ENCODE data around the gene SAT1. TPM values are rescaled to one million over a fixed set of nuclear protein-coding genes. Genes with fewer than 3 reads are reported as not detected.

SAT1 gene
- total RNA-seq, 1 donor from 2014 or later: 263 TPM

DNA sequence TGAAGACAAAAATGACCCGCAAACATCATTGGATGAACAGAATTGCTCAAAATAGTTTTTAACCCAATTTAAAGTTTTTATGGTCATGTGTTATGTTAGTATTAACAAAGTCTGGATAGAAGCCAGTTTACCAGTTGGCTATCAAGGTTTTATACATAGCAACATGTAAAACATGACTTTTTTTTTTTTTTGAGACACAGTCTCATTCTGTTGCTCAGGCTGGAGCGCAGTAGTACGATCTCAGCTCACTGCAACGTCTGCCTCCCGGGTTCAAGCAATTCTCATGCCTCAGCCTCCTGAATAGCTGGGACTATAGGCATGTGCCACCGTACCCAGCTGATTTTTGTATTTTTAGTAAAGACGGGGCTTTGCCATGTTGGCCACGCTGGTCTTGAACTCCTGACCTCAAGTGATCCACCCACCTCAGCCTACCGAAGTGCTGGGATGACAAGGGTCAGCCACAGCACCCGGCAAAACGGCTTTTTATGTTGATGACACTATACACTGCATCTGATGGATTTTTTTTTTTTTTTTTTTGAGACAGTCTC, 3.4 kb downstream of the SAT1 start:
- H3K9me3 Mint-ChIP-seq (ENCODE audit: low read depth): no peaks in the 10 kb centered on the region
- H3K27me3 Mint-ChIP-seq (ENCODE audit: low read depth): no peaks in the 10 kb centered on the region
- peaks cover 42% of the 10 kb centered on the region for H3K4me1 Mint-ChIP-seq (ENCODE audit: low read depth)
- peaks cover 20% of the 10 kb centered on the region for H3K36me3 Mint-ChIP-seq (ENCODE audit: low read depth)
- peak overlapping the region; percentile 61 for H3K27ac Mint-ChIP-seq (ENCODE audit: unreplicated experiment)
- H3K4me3 Mint-ChIP-seq (ENCODE audit: unreplicated experiment): no peak overlapping the region
- no peak for DNase-seq (ENCODE audit: low spot score)
- TF ChIP-seq, protein P1, sequence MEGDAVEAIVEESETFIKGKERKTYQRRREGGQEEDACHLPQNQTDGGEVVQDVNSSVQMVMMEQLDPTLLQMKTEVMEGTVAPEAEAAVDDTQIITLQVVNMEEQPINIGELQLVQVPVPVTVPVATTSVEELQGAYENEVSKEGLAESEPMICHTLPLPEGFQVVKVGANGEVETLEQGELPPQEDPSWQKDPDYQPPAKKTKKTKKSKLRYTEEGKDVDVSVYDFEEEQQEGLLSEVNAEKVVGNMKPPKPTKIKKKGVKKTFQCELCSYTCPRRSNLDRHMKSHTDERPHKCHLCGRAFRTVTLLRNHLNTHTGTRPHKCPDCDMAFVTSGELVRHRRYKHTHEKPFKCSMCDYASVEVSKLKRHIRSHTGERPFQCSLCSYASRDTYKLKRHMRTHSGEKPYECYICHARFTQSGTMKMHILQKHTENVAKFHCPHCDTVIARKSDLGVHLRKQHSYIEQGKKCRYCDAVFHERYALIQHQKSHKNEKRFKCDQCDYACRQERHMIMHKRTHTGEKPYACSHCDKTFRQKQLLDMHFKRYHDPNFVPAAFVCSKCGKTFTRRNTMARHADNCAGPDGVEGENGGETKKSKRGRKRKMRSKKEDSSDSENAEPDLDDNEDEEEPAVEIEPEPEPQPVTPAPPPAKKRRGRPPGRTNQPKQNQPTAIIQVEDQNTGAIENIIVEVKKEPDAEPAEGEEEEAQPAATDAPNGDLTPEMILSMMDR (IDR thresholded peaks at IDR 0.05): no peak

DNA sequence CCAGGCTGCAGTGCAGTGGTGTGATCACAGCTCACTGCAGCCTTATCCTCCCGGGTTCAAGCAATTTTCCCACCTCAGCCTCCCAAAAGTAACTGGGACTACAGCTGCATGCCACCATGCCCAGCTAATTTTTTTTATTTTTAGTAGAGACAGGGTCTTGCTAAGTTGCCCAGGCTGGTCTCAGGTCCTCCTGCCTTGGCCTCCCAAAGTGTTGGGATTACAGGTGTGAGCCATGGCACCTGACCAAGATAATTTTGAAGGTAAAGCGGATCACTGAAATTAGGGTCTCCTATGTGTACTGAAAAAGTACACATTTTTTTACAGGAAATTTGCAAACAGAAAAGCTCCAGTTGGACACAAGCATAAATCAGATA, 4.8 kb downstream of the SAT1 start:
- DNase-seq (ENCODE audit: low spot score): no peak
- no peaks in the 10 kb centered on the region for H3K27me3 Mint-ChIP-seq (ENCODE audit: low read depth)
- H3K9me3 Mint-ChIP-seq (ENCODE audit: low read depth): no peaks in the 10 kb centered on the region
- peaks cover 30% of the 10 kb centered on the region for H3K4me1 Mint-ChIP-seq (ENCODE audit: low read depth)
- H3K27ac Mint-ChIP-seq (ENCODE audit: unreplicated experiment): no peak overlapping the region
- H3K36me3 Mint-ChIP-seq (ENCODE audit: low read depth): peaks cover 20% of the 10 kb centered on the region
- TF ChIP-seq, protein P1 (IDR thresholded peaks at IDR 0.05): no peak
- no peak overlapping the region for H3K4me3 Mint-ChIP-seq (ENCODE audit: unreplicated experiment)

DNA sequence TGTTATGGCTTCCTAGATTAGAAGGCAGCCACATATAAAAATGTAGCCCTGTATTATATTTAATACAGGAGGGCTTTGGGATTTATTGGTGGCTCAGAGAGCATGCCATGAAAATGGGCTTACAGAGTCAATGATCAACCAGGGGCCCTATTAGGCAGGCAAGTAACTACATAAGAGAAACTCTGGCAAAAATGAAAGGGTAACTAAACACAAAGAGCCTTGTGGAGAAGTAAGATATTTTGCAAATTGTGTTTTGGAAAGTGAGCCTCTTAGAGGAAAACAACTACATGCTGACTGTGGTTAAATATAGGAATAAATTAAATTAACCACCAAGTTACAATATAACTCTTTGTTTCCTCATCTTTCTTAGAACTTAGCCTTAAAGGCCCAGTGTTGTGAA, 5.5 kb downstream of the SAT1 start:
- H3K27ac Mint-ChIP-seq (ENCODE audit: unreplicated experiment): no peak overlapping the region
- TF ChIP-seq, protein P1 (IDR thresholded peaks at IDR 0.05): no peak
- H3K36me3 Mint-ChIP-seq (ENCODE audit: low read depth): peaks cover 20% of the 10 kb centered on the region
- H3K9me3 Mint-ChIP-seq (ENCODE audit: low read depth): no peaks in the 10 kb centered on the region
- H3K4me3 Mint-ChIP-seq (ENCODE audit: unreplicated experiment): no peak overlapping the region
- H3K4me1 Mint-ChIP-seq (ENCODE audit: low read depth): peaks cover 35% of the 10 kb centered on the region
- DNase-seq (ENCODE audit: low spot score): no peak
- H3K27me3 Mint-ChIP-seq (ENCODE audit: low read depth): no peaks in the 10 kb centered on the region

DNA sequence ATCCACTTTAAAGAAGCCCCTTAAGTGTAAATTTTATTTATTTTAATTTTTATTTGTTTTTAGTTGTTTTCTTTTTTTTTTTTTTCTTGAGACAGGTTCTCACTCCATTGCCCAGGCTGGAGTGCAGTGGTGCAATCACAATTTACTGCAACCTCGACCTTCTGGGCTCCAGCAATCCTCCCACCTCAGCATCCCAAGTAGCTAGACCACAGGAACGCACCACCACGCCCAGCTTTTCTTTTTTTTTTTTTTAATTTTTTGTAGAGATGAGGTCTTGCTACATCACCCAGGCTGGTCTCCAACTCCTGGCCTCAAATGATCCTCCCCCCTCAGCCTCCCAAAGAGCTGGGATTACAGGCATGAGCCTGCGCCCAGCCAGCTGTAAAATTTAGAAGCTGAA, 6.0 kb downstream of the SAT1 start:
- H3K27ac Mint-ChIP-seq (ENCODE audit: unreplicated experiment): no peak overlapping the region
- H3K36me3 Mint-ChIP-seq (ENCODE audit: low read depth): peaks cover 18% of the 10 kb centered on the region
- no peaks in the 10 kb centered on the region for H3K27me3 Mint-ChIP-seq (ENCODE audit: low read depth)
- DNase-seq (ENCODE audit: low spot score): no peak
- H3K4me1 Mint-ChIP-seq (ENCODE audit: low read depth): peaks cover 31% of the 10 kb centered on the region
- no peaks in the 10 kb centered on the region for H3K9me3 Mint-ChIP-seq (ENCODE audit: low read depth)
- TF ChIP-seq, protein P1 (IDR thresholded peaks at IDR 0.05): no peak
- no peak overlapping the region for H3K4me3 Mint-ChIP-seq (ENCODE audit: unreplicated experiment)

DNA sequence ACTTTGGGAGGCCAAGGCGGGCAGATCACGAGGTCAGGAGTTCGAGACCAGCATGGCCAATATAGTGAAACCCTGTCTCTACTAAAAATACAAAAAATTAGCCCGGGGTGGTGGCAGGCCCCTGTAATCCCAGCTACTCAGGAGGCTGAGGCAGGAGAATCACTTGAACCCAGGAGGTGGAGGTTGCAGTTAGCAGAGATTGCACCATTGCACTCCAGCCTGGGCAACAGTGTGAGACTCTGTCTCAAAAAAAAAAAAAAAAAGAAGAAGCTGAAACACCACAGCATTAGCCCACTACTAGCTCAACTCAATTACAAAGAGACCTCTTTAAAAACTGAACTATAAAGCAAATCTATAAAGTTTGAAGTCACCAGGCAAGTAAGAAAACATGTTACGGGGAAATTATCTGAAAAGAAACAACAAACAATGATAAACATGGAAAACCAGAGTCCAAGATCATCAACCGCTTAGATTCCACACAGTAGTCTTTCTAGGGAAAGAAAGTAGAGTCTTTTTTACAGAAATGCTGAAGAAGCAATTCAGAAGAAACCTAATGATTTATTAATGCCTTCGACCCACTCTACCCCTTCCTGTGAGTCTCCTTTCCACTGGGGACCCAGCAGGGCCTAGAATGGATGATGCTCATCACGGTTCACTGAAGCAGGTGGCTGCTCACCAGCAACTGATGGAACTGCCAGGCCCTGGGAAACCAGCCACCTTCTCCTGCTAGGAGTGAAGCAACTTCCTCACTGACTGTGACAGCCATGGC, 6.6 kb downstream of the SAT1 start:
- Mint-ChIP-seq H3K27ac (ENCODE audit: unreplicated experiment) (no peak overlapping the region), H3K4me1 (ENCODE audit: low read depth) (peaks cover 25% of the 10 kb centered on the region), H3K4me3 (ENCODE audit: unreplicated experiment) (no peak overlapping the region), H3K27me3 (ENCODE audit: low read depth) (no peaks in the 10 kb centered on the region), H3K36me3 (ENCODE audit: low read depth) (peaks cover 12% of the 10 kb centered on the region), H3K9me3 (ENCODE audit: low read depth) (no peaks in the 10 kb centered on the region)
- no peak for DNase-seq (ENCODE audit: low spot score)
- TF ChIP-seq, protein P1 (IDR thresholded peaks at IDR 0.05): no peak

Measured in chondrocyte (in vitro differentiated cells).